Measurements from ENCODE around the gene KRT31. TPM values are rescaled to one million over a fixed set of nuclear protein-coding genes. Genes with fewer than 3 reads are reported as not detected.

The KRT31 gene
- total RNA-seq, 2 donors from 2014 or later = not detected

- peak; percentile 27 for DNase-seq
- Histone ChIP-seq H3K27ac (ENCODE audit: low read depth, low read length) (no peak overlapping the region), H3K4me1 (ENCODE audit: control insufficient read depth, insufficient read depth, low read length) (no peaks in the 10 kb centered on the region), H3K9me3 (ENCODE audit: control insufficient read depth, low read length) (no peaks in the 10 kb centered on the region), H3K36me3 (ENCODE audit: control insufficient read depth, insufficient read depth, low read length) (no peaks in the 10 kb centered on the region), H3K27me3 (ENCODE audit: control insufficient read depth, insufficient read depth, low read length, poor library complexity, severe bottlenecking) (no peaks in the 10 kb centered on the region), H3K4me3 (ENCODE audit: low read length) (no peak overlapping the region), H3K9ac (ENCODE audit: extremely low read depth, low read length, poor library complexity, severe bottlenecking) (no peak overlapping the region)
- Mint-ChIP-seq H3K4me1 (no peaks in the 10 kb centered on the region), H3K27me3 (ENCODE audit: insufficient read depth) (no peaks in the 10 kb centered on the region), H3K4me3 (no peak overlapping the region), H3K9me3 (no peaks in the 10 kb centered on the region), H3K27ac (no peak overlapping the region), H3K36me3 (ENCODE audit: low read depth) (no peaks in the 10 kb centered on the region)
- WGBS, 2 experiments (ENCODE audit: insufficient coverage in 1 of 2, insufficient read length in 1 of 2) = 89 to 93% methylated on average over 3 to 10 of the region's 10 CpGs
- no peak for TF ChIP-seq CTCF (conservative IDR thresholded peaks at IDR 0.05)
Observed at GRCh38 chr17:41394254-41394996, 3.0 kb downstream of the KRT31 start.

GRCh38 chr17:41393826-41394225 is 3.6 kb downstream of the KRT31 start:
- peak; percentile 32 for DNase-seq
- no peaks in the 10 kb centered on the region for H3K9me3 Mint-ChIP-seq
- H3K27ac Mint-ChIP-seq = no peak overlapping the region
- H3K27me3 ChIP-seq (ENCODE audit: control insufficient read depth, insufficient read depth, low read length, poor library complexity, severe bottlenecking) = no peaks in the 10 kb centered on the region
- no peak overlapping the region for H3K9ac ChIP-seq (ENCODE audit: extremely low read depth, low read length, poor library complexity, severe bottlenecking)
- H3K36me3 ChIP-seq (ENCODE audit: control insufficient read depth, insufficient read depth, low read length) = no peaks in the 10 kb centered on the region
- WGBS, 2 experiments (ENCODE audit: insufficient coverage in 1 of 2, insufficient read length in 1 of 2) = 96 to 98% methylated on average over 6 to 10 of the region's 10 CpGs
- H3K4me3 ChIP-seq (ENCODE audit: low read length) = no peak overlapping the region
- no peaks in the 10 kb centered on the region for H3K36me3 Mint-ChIP-seq (ENCODE audit: low read depth)
- no peak overlapping the region for H3K27ac ChIP-seq (ENCODE audit: low read depth, low read length)
- no peaks in the 10 kb centered on the region for H3K4me1 Mint-ChIP-seq
- H3K4me1 ChIP-seq (ENCODE audit: control insufficient read depth, insufficient read depth, low read length) = no peaks in the 10 kb centered on the region
- H3K9me3 ChIP-seq (ENCODE audit: control insufficient read depth, low read length) = no peaks in the 10 kb centered on the region
- no peaks in the 10 kb centered on the region for H3K27me3 Mint-ChIP-seq (ENCODE audit: insufficient read depth)
- no peak for TF ChIP-seq CTCF (conservative IDR thresholded peaks at IDR 0.05)
- H3K4me3 Mint-ChIP-seq = no peak overlapping the region

- no peak overlapping the region for H3K27ac ChIP-seq (ENCODE audit: low read depth, low read length)
- H3K4me1 Mint-ChIP-seq = no peaks in the 10 kb centered on the region
- H3K4me3 ChIP-seq (ENCODE audit: low read length) = no peak overlapping the region
- no peaks in the 10 kb centered on the region for H3K9me3 Mint-ChIP-seq
- H3K27me3 Mint-ChIP-seq (ENCODE audit: insufficient read depth) = no peaks in the 10 kb centered on the region
- 87 to 100% methylated on average over 4 to 5 of the region's 5 CpGs for WGBS, 2 experiments (ENCODE audit: insufficient coverage in 1 of 2, insufficient read length in 1 of 2)
- DNase-seq = peak; percentile 25
- no peaks in the 10 kb centered on the region for H3K27me3 ChIP-seq (ENCODE audit: control insufficient read depth, insufficient read depth, low read length, poor library complexity, severe bottlenecking)
- no peak overlapping the region for H3K9ac ChIP-seq (ENCODE audit: extremely low read depth, low read length, poor library complexity, severe bottlenecking)
- no peak overlapping the region for H3K4me3 Mint-ChIP-seq
- H3K4me1 ChIP-seq (ENCODE audit: control insufficient read depth, insufficient read depth, low read length) = no peaks in the 10 kb centered on the region
- H3K9me3 ChIP-seq (ENCODE audit: control insufficient read depth, low read length) = no peaks in the 10 kb centered on the region
- H3K27ac Mint-ChIP-seq = no peak overlapping the region
- no peak for TF ChIP-seq CTCF (conservative IDR thresholded peaks at IDR 0.05)
- no peaks in the 10 kb centered on the region for H3K36me3 ChIP-seq (ENCODE audit: control insufficient read depth, insufficient read depth, low read length)
- H3K36me3 Mint-ChIP-seq (ENCODE audit: low read depth) = no peaks in the 10 kb centered on the region
Observed at GRCh38 chr17:41393294-41393693, 4.1 kb downstream of the KRT31 start.

All from endodermal cell (in vitro differentiated cells).